PC-3 (cell line): ENCODE data around the gene PTBP1. TPM values are rescaled to one million over a fixed set of nuclear protein-coding genes. Genes with fewer than 3 reads are reported as not detected.
A peak's percentile ranks its signal among the peaks of the same experiment; 100 is the strongest.

ENCODE experiments used
- ATAC-seq: fragments of 200-7000 bp; cut with Tn5 transposase; 2 replicates; pipeline ENCODE4 v1.9.1; 2020; ENCODE audit warnings: mild to moderate bottlenecking, moderate library complexity
- BruUV-seq: library from RNA; stranded (reverse); fragments of 400-500 nt; replicated peaks from 2 replicates; lab custom pipeline; 2021; lab: Mats Ljungman, UMichigan
- CTCF ChIA-PET: fragments of 300-600 bp; sonication (Branson Sonifier 250); formaldehyde crosslinking; loops from one replicate; lab custom pipeline; 2022; ENCODE audit warnings: antibody characterized with exemption; lab: Charles Lee
- POLR2A ChIA-PET: fragments of 300-600 bp; sonication (Branson Sonifier 250); formaldehyde crosslinking; loops from one replicate; lab custom pipeline; 2022; ENCODE audit warnings: antibody characterized with exemption; ENCODE audit not compliant: unreplicated experiment; lab: Charles Lee
- DNase-seq: peaks from one replicate; pipeline ENCODE4 v3.0.0-alpha.2; 2015
- H2AFZ ChIP-seq: fragments of 300-600 bp; sonication (generic); 2 replicates; pipeline ENCODE4 v1.6.0; 2016; ENCODE audit warnings: antibody characterized with exemption, low read length
- H3F3A ChIP-seq: fragments of 300-600 bp; sonication (generic); one replicate; pipeline ENCODE4 v1.6.0; 2017; ENCODE audit warnings: antibody characterized with exemption, low read length, control low read depth, mild to moderate bottlenecking; ENCODE audit not compliant: unreplicated experiment
- H3K27ac ChIP-seq: fragments of 300-600 bp; sonication (generic); 2 replicates; pipeline ENCODE4 v1.5.1; 2016; ENCODE audit warnings: mild to moderate bottlenecking, low read length
- H3K27me3 ChIP-seq: fragments of 300-600 bp; sonication (generic); 2 replicates; pipeline ENCODE4 v1.6.1; 2016; ENCODE audit warnings: low read length, mixed read lengths
- H3K36me3 ChIP-seq: fragments of 300-600 bp; sonication (generic); 2 replicates; pipeline ENCODE4 v1.6.1; 2016; ENCODE audit warnings: low read depth, mixed run types, low read length, mixed read lengths
- H3K4me1 ChIP-seq: fragments of 300-600 bp; sonication (generic); 2 replicates; pipeline ENCODE4 v1.5.1; 2016; ENCODE audit warnings: low read length; ENCODE audit not compliant: insufficient read depth
- H3K4me2 ChIP-seq: fragments of 300-600 bp; sonication (generic); 2 replicates; pipeline ENCODE4 v1.6.0; 2016; ENCODE audit warnings: low read length
- H3K4me3 ChIP-seq: fragments of 300-600 bp; sonication (generic); 2 replicates; pipeline ENCODE4 v1.5.1; 2016; ENCODE audit warnings: mild to moderate bottlenecking, low read length, mixed read lengths
- H3K79me2 ChIP-seq: fragments of 300-600 bp; sonication (generic); 2 replicates; pipeline ENCODE4 v1.6.1; 2017; ENCODE audit warnings: low read length, mixed read lengths
- H3K9ac ChIP-seq: fragments of 300-600 bp; sonication (generic); 2 replicates; pipeline ENCODE4 v1.6.0; 2016; ENCODE audit warnings: mild to moderate bottlenecking, low read length
- H3K9me2 ChIP-seq: fragments of 300-600 bp; sonication (generic); replicated peaks from 2 replicates; pipeline ENCODE4 v1.6.1; 2016; ENCODE audit warnings: mixed run types, low read length, mixed read lengths
- H3K9me3 ChIP-seq: fragments of 300-600 bp; sonication (generic); 2 replicates; pipeline ENCODE4 v1.6.1; 2016; ENCODE audit warnings: low read length, mixed read lengths
- H4K20me1 ChIP-seq: fragments of 300-600 bp; sonication (generic); 2 replicates; pipeline ENCODE4 v1.6.1; 2016; ENCODE audit warnings: low read length, mixed read lengths
- CTCF ChIP-seq: fragments of 300-600 bp; sonication (generic); conservative IDR thresholded peaks from 2 replicates; pipeline ENCODE4 v1.5.1; 2017; ENCODE audit warnings: antibody characterized with exemption, low read depth, mild to moderate bottlenecking, low read length
- EZH2 ChIP-seq: fragments of 300-600 bp; sonication (generic); IDR thresholded peaks from one replicate; pipeline ENCODE4 v1.6.1; 2017; ENCODE audit warnings: antibody characterized with exemption, mild to moderate bottlenecking, low read length; ENCODE audit not compliant: unreplicated experiment
- EZH2phosphoT487 ChIP-seq: fragments of 300-600 bp; sonication (generic); IDR thresholded peaks from 2 replicates; pipeline ENCODE4 v1.6.1; 2018; ENCODE audit warnings: mild to moderate bottlenecking, antibody characterized with exemption, low read length, borderline replicate concordance
- intact Hi-C: fragments of 100-400 bp; cut with micrococcal nuclease; formaldehyde crosslinking; loops from 2 replicates; pipeline ENCODE4 v1.9.0; 2023
- total RNA-seq: library from RNA; depleted of rRNA; stranded (reverse); fragments of >200 nt; gene quantifications from 2 replicates; pipeline ENCODE4 v1.2.3, GENCODE V29; 2014

PTBP1 gene
- total RNA-seq, 1 experiment from 2014 or later: 412 TPM

- Histone ChIP-seq H3K27ac (no peak overlapping the region), H3K79me2 (no peaks in the 10 kb centered on the region), H3K9me2 (no peaks in the 10 kb centered on the region), H2AFZ (no peak overlapping the region), H3K4me3 (no peak overlapping the region), H3K9ac (no peak overlapping the region), H3K36me3 (peaks cover 18% of the 10 kb centered on the region), H3K9me3 (no peaks in the 10 kb centered on the region), H3K4me2 (no peak overlapping the region), H3F3A (no peaks in the 10 kb centered on the region), H4K20me1 (no peaks in the 10 kb centered on the region), H3K27me3 (no peaks in the 10 kb centered on the region), H3K4me1 (no peaks in the 10 kb centered on the region)
- intact Hi-C loops: no loop called here
- POLR2A ChIA-PET: no interaction called here
- ATAC-seq (no peak), DNase-seq (no peak)
- TF ChIP-seq EZH2phosphoT487 (no peak), EZH2 (no peak), CTCF (no peak)
- CTCF ChIA-PET: no interaction called here
- BruUV-seq: TSS peak; percentile 18
These were observed 32.0 kb upstream of the PTBP1 start for GRCh38 chr19:765179-765738.

DNA sequence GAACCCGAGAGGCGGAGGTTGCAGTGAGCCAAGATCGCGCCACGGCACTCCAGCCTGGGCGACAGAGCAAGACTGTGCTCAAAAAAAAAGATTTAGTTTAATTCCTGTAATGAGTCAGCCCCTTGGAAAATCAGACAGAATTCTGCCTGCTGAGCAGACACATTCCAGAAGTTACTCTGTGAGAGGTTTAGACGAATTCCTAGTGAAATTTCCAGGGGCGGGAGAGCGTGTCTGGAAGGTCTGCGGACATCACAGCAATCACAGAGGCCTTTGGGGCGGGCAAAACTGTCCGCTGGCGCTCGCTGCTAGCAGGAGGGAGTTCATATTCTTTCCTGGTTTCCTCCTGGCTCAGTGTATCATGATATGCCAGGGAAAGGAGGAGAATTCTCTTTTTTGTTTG, 28.8 kb upstream of the PTBP1 start:
- Histone ChIP-seq H3K9ac (no peak overlapping the region), H3K4me2 (no peak overlapping the region), H3K79me2 (no peaks in the 10 kb centered on the region), H3K4me1 (no peaks in the 10 kb centered on the region), H4K20me1 (no peaks in the 10 kb centered on the region), H3K27me3 (no peaks in the 10 kb centered on the region), H2AFZ (no peak overlapping the region), H3K36me3 (peaks cover 12% of the 10 kb centered on the region), H3K9me2 (no peaks in the 10 kb centered on the region), H3K9me3 (no peaks in the 10 kb centered on the region), H3K27ac (no peak overlapping the region), H3K4me3 (no peak overlapping the region), H3F3A (no peaks in the 10 kb centered on the region)
- DNase-seq (no peak), ATAC-seq (no peak)
- no peak for TF ChIP-seq EZH2
- no peak for TF ChIP-seq CTCF
- TF ChIP-seq EZH2phosphoT487: no peak
- CTCF ChIA-PET: no interaction called here
- BruUV-seq: no TSS peak
- POLR2A ChIA-PET: no interaction called here
- intact Hi-C loops: no loop called here

GRCh38 chr19:769616-770015, 27.6 kb upstream of the PTBP1 start:
- Histone ChIP-seq H4K20me1 (no peaks in the 10 kb centered on the region), H3K9ac (no peak overlapping the region), H3K27me3 (no peaks in the 10 kb centered on the region), H2AFZ (no peak overlapping the region), H3K27ac (no peak overlapping the region), H3K4me3 (no peak overlapping the region), H3K4me2 (no peak overlapping the region), H3F3A (no peaks in the 10 kb centered on the region), H3K9me3 (no peaks in the 10 kb centered on the region), H3K36me3 (0 out of 2 replicates have a peak, but pooled peaks cover under 1% of the 10 kb centered on the region), H3K9me2 (no peaks in the 10 kb centered on the region), H3K79me2 (no peaks in the 10 kb centered on the region), H3K4me1 (no peaks in the 10 kb centered on the region)
- ChIA-PET CTCF (interaction anchor here (0.6 to 0.7 kb wide), 2 partner anchors 187 to 198 kb away, joined by 7 read pairs; no protein-coding TSS in a partner anchor), POLR2A (no interaction called here)
- intact Hi-C loops: loop anchor here (2.0 kb wide), 1 partner anchor 61 kb away; no protein-coding TSS in a partner anchor
- BruUV-seq: no TSS peak
- no peak for DNase-seq
- TF ChIP-seq EZH2phosphoT487 (no peak), CTCF (no peak), EZH2 (no peak)
- ATAC-seq: no peak
